Stimulated activated CD8-positive, alpha-beta memory T cell treated with anti-CD3 and anti-CD28 coated beads, Interleukin-12 subunit alpha, Interleukin-12 subunit beta, amount 100 ng/mL, for 24 hours (primary cell): ENCODE data around the gene GJB2.
"Not testable (repeated sequence)": the region's sequence is repeated elsewhere in the genome, so short reads cannot be mapped to it uniquely, and the experiment has no call there.

Source experiments
- DNase-seq: peaks from one replicate; pipeline ENCODE4 v3.0.0-alpha.2; 2020; ENCODE audit errors: extremely low read depth

Gene GJB2

DNA sequence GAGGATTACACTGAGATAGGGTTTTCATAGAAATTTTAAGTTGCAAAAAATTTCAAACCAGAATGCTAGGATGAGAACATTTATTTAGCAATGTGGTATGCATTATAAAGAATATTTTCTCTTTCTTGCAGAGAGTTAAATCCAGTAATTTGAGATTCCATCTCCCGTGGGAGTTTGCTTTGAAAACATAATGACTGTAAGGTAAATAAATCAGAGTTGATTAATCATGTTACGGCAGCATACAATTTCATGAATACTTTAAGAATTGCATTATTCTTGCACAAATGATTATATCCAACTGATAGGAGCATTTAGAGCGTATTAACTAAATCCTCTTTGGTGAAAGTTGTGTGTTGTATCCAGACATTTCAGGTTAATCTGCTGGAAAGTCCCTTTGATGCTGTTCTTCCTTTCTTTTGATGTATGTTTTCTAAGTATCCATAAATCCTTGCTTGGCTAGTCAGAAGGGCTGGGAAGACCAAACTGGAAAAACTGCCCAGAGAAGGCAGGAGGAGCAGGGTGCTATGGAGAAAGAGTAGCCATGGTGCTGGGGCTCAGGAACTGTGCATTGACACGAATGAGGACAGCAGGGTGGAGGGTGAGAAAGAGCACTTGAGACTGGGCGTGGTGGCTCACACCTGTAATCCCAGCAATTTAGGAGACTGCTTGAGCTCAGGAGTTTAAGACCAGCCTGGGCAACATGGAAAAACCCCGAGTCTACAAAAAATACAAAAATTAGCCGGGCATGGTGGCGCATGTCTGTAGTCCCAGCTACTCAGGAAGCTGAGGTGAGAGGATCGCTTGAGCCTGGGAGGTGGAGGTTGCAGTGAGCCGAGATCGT, 27.1 kb downstream of the GJB2 start:
- DNase-seq = no peak

DNA sequence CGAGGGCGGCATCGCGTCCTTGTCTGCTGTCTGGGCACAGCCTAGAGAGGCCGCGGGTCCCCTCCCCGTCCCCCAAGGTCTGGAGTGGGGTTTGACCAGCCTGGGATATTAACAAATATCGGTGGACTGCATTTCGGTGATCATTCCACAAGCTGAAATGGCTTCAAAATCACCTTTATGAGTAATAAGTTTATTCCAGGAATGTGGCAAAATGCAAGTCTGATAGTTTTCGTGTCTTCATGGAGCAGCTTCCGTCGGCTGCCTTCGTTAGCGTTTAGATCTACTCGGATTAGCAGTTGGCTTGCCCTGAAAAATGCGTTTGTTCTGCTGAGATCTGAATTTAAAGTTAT, 30.8 kb downstream of the GJB2 start:
- no peak for DNase-seq

DNA sequence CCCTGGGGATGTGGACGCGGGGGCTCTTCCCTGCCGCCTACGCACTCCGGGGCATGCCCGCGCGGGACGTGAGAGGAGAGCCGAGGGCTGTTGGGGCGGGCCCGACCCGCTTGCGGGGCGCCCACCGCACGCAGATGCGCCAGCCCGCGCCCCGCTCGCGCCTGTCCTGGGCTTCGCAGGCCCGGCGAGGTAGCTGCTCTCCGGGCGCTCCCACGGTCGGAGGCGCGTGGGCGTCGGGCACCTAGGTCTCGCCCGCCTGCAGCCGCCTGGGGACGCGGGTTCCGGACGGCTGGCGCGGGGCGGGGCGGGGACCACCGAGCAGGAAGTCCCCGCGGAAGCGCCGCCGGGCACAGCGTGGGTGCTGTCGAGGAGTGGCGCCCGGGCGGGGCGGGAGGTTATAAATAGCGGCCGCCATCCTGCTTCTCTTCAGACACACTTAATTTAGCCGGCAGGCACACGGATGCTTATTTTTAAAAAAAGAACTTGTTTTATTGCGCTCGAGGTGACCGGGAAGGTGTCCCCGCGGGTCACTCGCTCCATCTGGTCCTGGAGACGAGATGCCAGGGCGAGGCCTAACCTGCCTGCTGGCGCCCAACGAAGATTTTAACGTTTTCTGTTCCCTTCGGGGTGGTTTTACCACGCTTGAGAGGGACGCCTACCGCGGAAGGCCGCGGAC, 31.3 kb downstream of the GJB2 start:
- no peak for DNase-seq

- DNase-seq = no peak
These were observed 32.1 kb downstream of the GJB2 start, which contains the start of gene GJA3 for GRCh38 chr13:20160306-20161274. TSS of gene GJA3 (minus strand) at chr13:20161052. CDS start at chr13:20143288, 17,764 bp downstream.

- DNase-seq = no peak
These were observed 33.0 kb downstream of the GJB2 start for GRCh38 chr13:20159646-20160305.

DNA sequence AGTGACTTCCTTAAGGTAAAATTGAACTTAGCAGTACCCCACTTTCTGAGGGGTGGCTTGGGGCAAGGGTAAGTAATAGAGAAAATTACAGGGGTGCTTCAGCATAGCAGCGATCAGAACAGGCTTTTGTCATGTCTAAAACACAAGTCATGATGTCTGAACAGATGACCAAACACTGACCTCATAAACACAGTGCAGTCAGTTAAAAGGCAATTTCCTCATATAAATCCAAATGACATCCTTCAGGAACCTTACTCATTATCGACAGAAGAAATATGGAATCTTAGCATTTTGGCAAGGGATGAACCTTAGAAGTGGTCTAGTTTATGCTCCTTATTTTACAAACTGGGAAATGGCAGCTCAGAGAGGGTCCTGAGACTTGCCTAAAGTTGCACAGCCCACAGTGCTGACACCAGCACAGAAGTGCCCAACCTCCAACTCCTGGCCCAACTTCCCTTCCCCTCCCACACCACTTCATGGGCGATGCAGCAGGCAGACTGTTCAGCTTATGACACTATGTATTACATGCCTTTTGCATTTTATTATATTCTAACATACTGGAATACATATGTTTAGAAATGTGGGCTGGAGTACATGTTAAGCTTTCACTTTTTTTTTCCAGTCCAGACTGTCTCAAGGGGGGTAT, 35.5 kb downstream of the GJB2 start:
- no peak for DNase-seq

GRCh38 chr13:20156702-20157101, 36.0 kb downstream of the GJB2 start:
- no peak for DNase-seq

DNA sequence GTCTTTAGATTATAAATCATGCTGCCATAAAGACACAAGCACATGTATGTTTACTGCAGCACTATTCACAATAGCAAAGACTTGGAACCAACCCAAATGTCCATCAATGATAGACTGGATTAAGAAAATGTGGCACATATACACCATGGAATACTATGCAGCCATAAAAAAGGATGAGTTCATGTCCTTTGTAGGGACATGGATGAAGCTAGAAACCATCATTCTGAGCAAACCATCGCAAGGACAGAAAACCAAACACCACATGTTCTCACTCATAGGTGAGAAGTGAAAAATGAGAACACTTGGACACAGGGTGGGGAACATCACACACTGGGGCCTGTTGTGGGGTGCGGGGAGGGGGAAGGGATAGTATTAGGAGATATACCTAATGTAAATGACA, 39.4 kb downstream of the GJB2 start:
- DNase-seq = not testable (repeated sequence)

DNA sequence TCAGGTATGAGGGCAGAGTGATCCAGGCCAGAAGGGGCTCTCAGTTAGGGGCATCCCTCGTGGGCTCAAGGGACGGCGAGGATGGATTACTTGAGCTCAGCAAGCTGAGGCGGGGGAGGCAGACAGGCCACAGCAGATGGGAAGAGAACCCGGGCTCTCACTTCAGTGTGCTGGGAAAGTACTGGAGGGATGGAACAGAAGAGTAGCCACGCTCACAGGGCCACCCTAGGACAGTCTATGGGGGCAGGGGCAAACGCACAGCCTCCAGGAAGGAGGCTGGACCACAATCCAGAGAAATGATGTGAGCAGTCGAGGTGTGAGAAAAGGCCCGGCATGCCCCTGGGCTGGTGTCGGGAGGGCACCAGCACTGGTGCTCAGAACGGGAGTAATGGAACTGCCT, 41.1 kb downstream of the GJB2 start:
- DNase-seq = no peak

DNA sequence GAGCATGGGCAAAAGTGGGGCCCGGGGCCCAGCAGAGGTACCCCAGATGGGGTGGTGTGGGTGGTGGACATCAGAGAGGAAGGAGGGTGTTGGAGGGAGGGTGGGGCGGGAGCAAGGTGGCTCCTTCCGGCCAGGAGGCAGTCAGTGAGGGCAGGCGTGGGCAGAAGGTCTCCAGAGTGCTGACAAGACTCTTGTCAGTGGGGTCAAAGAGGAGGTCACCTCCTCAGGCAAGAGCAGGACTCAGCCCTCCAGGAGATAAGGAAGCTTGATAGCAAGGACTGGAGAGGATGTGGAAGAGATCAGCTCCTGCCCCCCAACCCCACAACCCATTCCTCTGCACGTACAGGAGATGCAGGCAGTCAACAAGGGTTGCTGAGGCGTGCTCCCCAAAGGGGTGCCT, 41.7 kb downstream of the GJB2 start:
- no peak for DNase-seq

GRCh38 chr13:20150561-20150960, 42.2 kb downstream of the GJB2 start:
- no peak for DNase-seq

- no peak for DNase-seq
These were observed 43.0 kb downstream of the GJB2 start for GRCh38 chr13:20149762-20150161.

GRCh38 chr13:20148501-20149183, 44.1 kb downstream of the GJB2 start:
- DNase-seq = no peak

- no peak for DNase-seq
These were observed 46.4 kb downstream of the GJB2 start for GRCh38 chr13:20146381-20146780.

DNA sequence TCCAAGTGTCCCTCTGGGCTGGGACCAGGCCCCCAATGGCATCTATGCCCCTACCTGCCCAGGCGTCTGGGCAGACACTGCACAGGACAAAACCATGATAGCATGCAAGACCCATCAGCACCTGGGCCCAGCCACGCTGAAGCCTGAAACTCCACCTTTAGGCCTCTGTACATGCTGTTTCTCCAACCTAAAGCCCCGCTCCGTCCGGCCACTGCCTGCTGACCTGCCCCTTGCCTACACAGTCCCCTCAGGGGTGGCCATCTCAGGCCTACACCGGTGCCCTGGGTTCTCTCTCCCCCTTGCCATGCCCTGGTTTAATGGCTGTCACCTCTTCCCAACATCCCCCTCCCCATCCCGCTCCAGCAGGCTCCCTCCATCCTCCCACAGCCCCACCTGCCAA, 47.2 kb downstream of the GJB2 start:
- no peak for DNase-seq

DNA sequence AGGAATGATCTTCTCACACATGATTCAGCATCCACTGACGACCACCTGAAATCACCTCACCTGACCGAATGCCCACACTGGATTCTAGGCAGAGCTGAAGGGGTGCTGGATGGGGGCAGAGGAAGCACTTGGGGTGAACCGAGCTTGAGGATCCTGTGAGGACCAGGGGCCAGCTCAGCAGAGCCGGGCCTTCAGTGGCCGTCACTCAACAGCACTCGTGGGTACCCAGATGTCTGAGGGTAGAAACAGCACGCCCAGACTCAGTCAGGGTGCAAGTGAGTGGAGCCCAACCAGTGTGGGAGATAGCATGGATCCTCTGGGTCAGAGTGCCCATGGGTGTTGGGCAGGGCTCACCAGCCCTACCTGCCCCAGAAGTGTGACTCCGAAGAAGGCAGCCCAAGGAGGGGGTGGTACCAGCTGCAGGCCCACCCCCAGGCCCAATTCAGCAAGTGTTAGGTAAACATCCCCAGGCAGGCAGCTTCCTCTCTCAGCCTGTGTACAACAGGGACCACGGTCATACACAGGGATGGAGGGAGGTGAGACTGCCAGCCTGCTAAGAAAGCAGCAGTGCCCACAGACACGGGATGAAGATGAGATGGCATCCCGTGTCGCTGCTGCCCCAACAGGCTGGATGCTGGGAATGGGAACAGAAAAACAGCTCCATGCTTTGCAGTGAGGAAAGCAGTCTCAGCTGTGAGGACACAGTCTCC, 48.4 kb downstream of the GJB2 start:
- DNase-seq = no peak

DNA sequence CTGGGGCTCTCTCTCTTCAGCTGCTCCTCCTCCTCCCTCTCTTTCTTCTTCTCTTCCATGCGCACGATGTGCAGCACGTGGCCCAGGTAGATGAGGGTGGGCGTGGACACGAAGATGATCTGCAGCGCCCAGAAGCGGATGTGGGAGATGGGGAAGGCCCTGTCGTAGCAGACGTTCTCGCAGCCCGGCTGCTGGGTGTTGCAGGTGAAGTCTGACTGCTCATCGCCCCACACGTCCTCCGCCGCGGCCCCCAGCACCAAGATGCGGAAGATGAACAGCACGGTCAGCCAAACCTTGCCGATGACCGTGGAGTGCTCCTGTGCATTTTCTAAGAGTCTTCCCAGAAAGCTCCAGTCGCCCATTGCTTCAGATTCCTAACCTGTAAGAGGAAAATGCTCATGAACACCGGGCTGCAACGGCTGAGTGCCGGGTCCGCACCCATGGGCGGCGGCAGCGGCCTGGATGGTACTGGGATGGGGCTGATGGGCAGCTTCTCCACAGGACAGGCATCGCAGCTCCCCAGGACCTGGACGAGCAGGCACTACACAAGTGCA, 49.7 kb downstream of the GJB2 start:
- DNase-seq = no peak

- no peak for DNase-seq
These were observed 50.5 kb downstream of the GJB2 start for GRCh38 chr13:20142023-20142926.
